WTC11 (cell line): ENCODE data around the gene TMEM165. TPM values are rescaled to one million over a fixed set of nuclear protein-coding genes. Genes with fewer than 3 reads are reported as not detected.

Source experiments
- CREB1 ChIP-seq: sonication (generic); formaldehyde crosslinking; IDR thresholded peaks from 2 replicates; pipeline ENCODE4 v1.8.0; 2023; ENCODE audit warnings: mild to moderate bottlenecking, missing genetic modification reagents
- GRHL2 ChIP-seq: fragments of 250-450 bp; sonication (Bioruptor Pico); IDR thresholded peaks from 2 replicates; pipeline ENCODE4 v1.8.0; 2022; ENCODE audit warnings: mild to moderate bottlenecking, moderate library complexity; ENCODE audit not compliant: insufficient replicate concordance, severe bottlenecking
- GTF2I ChIP-seq: fragments of 250-450 bp; sonication (Bioruptor Pico); conservative IDR thresholded peaks from 2 replicates; pipeline ENCODE4 v1.4.0; 2021; ENCODE audit warnings: mild to moderate bottlenecking
- JUN ChIP-seq: sonication (generic); formaldehyde crosslinking; IDR thresholded peaks from 2 replicates; pipeline ENCODE4 v1.8.0; 2023; ENCODE audit warnings: mild to moderate bottlenecking, missing genetic modification reagents
- KAT7 ChIP-seq: sonication (generic); formaldehyde crosslinking; IDR thresholded peaks from 2 replicates; pipeline ENCODE4 v1.8.1; 2023; ENCODE audit warnings: missing genetic modification reagents, mild to moderate bottlenecking, borderline replicate concordance
- MXD4 ChIP-seq: fragments of 250-450 bp; sonication (Bioruptor Pico); IDR thresholded peaks from 2 replicates; pipeline ENCODE4 v1.8.0; 2021; ENCODE audit warnings: mild to moderate bottlenecking, moderate library complexity, borderline replicate concordance
- NR1H2 ChIP-seq: sonication (generic); formaldehyde crosslinking; IDR thresholded peaks from 2 replicates; pipeline ENCODE4 v1.9.0; 2021; ENCODE audit warnings: mild to moderate bottlenecking, moderate library complexity, missing genetic modification reagents
- PRRX2 ChIP-seq: fragments of 250-450 bp; sonication (Bioruptor Pico); IDR thresholded peaks from 2 replicates; pipeline ENCODE4 v1.8.0; 2021; ENCODE audit warnings: mild to moderate bottlenecking
- RELA ChIP-seq: sonication (generic); formaldehyde crosslinking; IDR thresholded peaks from 2 replicates; pipeline ENCODE4 v1.8.1; 2022; ENCODE audit warnings: missing genetic modification reagents, mild to moderate bottlenecking, borderline replicate concordance
- RORB ChIP-seq: fragments of 250-450 bp; sonication (Bioruptor Pico); IDR thresholded peaks from 2 replicates; pipeline ENCODE4 v1.9.0; 2021; ENCODE audit warnings: mild to moderate bottlenecking
- SMAD4 ChIP-seq: sonication (generic); formaldehyde crosslinking; IDR thresholded peaks from 2 replicates; pipeline ENCODE4 v1.8.0; 2022; ENCODE audit warnings: mild to moderate bottlenecking, missing genetic modification reagents
- SOX15 ChIP-seq: fragments of 250-450 bp; sonication (Bioruptor Pico); IDR thresholded peaks from 2 replicates; pipeline ENCODE4 v1.9.0; 2021; ENCODE audit warnings: mild to moderate bottlenecking
- TEAD1 ChIP-seq: sonication (generic); formaldehyde crosslinking; IDR thresholded peaks from 2 replicates; pipeline ENCODE4 v1.8.0; 2022; ENCODE audit warnings: mild to moderate bottlenecking, missing genetic modification reagents
- ZNF121 ChIP-seq: sonication (generic); formaldehyde crosslinking; IDR thresholded peaks from 2 replicates; pipeline ENCODE4 v1.8.0; 2023; ENCODE audit warnings: missing genetic modification reagents
- ZNF219 ChIP-seq: sonication (generic); formaldehyde crosslinking; IDR thresholded peaks from 2 replicates; pipeline ENCODE4 v1.8.0; 2023; ENCODE audit warnings: missing genetic modification reagents, mild to moderate bottlenecking, borderline replicate concordance
- ZNF232 ChIP-seq: sonication (generic); formaldehyde crosslinking; IDR thresholded peaks from 2 replicates; pipeline ENCODE4 v1.8.0; 2022; ENCODE audit warnings: mild to moderate bottlenecking, missing genetic modification reagents
- ZNF396 ChIP-seq: fragments of 250-450 bp; sonication (Bioruptor Pico); IDR thresholded peaks from 2 replicates; pipeline ENCODE4 v1.8.0; 2021; ENCODE audit warnings: mild to moderate bottlenecking, moderate library complexity, borderline replicate concordance
- ZNF416 ChIP-seq: fragments of 250-450 bp; sonication (Bioruptor Pico); IDR thresholded peaks from 2 replicates; pipeline ENCODE4 v1.9.0; 2021; ENCODE audit warnings: mild to moderate bottlenecking, inconsistent platforms
- total RNA-seq: library from RNA; stranded (reverse); gene quantifications from 3 replicates; pipeline ENCODE4 v1.2.3, GENCODE V29; 2021
- TF ChIP-seq, protein P1 (sequence below): fragments of 250-450 bp; sonication (Bioruptor Pico); IDR thresholded peaks from 2 replicates; pipeline ENCODE4 v2.1.2; 2022; ENCODE audit warnings: mild to moderate bottlenecking, moderate library complexity
- TF ChIP-seq, protein P2 (sequence below): sonication (generic); formaldehyde crosslinking; IDR thresholded peaks from 2 replicates; pipeline ENCODE4 v1.8.0; 2022; ENCODE audit warnings: missing genetic modification reagents
- TF ChIP-seq, protein P3 (sequence below): sonication (generic); formaldehyde crosslinking; IDR thresholded peaks from 2 replicates; pipeline ENCODE4 v1.8.1; 2023; ENCODE audit warnings: mild to moderate bottlenecking, missing genetic modification reagents, moderate library complexity
- TF ChIP-seq, protein P4 (sequence below): sonication (generic); formaldehyde crosslinking; IDR thresholded peaks from 2 replicates; pipeline ENCODE4 v1.8.0; 2022; ENCODE audit warnings: mild to moderate bottlenecking, missing genetic modification reagents
- TF ChIP-seq, protein P5 (sequence below): sonication (generic); formaldehyde crosslinking; IDR thresholded peaks from 2 replicates; pipeline ENCODE4 v1.8.1; 2022; ENCODE audit warnings: low read depth, missing genetic modification reagents, borderline replicate concordance
- TF ChIP-seq, protein P6 (sequence below): fragments of 250-450 bp; sonication (Bioruptor Pico); IDR thresholded peaks from 2 replicates; pipeline ENCODE4 v1.9.0; 2021; ENCODE audit warnings: mild to moderate bottlenecking
- TF ChIP-seq, protein P7 (sequence below): fragments of 250-450 bp; sonication (Bioruptor Pico); IDR thresholded peaks from 2 replicates; pipeline ENCODE4 v1.9.0; 2021; ENCODE audit warnings: mild to moderate bottlenecking
- TF ChIP-seq, protein P8 (sequence below): sonication (generic); formaldehyde crosslinking; IDR thresholded peaks from 2 replicates; pipeline ENCODE4 v1.8.1; 2022; ENCODE audit warnings: missing genetic modification reagents, borderline replicate concordance

Gene TMEM165
- total RNA-seq, 1 experiment from 2014 or later = 88.6 TPM

DNA sequence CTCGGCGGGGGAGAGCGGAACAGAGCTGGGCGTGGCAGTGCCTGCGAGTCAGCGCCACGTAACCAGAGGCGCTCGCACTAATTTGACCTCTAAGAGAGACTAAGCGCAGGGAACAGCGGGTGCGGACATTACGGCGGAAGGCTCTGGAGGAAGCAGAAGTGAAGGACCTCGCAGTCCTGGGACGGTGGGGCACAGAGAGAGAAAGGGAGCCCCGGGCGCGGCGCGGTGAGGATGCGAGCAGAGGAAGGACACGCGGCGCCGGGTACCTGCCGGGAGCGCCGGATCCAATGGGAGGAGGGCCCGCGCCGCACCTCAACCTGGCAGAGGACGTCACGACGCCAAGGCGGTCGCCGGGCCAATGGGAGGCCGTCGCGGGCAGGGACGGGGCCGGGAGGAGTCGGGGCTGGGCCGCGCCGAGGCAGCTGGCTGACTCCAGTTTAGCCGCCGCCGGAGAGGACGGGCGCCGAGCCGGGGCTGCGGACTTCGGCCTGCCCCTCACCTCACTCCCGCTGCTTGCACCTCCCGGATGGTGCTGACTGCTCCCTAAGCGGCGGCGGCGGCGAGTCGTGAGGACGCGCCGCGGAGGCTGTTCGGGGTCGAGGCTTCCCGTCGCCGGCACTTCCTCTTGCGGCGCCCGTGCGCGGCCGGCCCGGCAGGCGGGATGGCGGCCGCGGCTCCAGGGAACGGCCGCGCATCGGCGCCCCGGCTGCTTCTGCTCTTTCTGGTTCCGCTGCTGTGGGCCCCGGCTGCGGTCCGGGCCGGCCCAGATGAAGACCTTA lies at the start of gene TMEM165 (continued):
- TF ChIP-seq RORB (CRISPR knock-in tag) = no peak
- TF ChIP-seq, protein P1, sequence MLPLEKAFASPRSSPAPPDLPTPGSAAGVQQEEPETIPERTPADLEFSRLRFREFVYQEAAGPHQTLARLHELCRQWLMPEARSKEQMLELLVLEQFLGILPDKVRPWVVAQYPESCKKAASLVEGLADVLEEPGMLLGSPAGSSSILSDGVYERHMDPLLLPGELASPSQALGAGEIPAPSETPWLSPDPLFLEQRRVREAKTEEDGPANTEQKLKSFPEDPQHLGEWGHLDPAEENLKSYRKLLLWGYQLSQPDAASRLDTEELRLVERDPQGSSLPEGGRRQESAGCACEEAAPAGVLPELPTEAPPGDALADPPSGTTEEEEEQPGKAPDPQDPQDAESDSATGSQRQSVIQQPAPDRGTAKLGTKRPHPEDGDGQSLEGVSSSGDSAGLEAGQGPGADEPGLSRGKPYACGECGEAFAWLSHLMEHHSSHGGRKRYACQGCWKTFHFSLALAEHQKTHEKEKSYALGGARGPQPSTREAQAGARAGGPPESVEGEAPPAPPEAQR (CRISPR knock-in tag) = no peak
- TF ChIP-seq JUN = 0 out of 2 replicates have a peak, but pooled peaks have one; percentile 46
- TF ChIP-seq, protein P2, sequence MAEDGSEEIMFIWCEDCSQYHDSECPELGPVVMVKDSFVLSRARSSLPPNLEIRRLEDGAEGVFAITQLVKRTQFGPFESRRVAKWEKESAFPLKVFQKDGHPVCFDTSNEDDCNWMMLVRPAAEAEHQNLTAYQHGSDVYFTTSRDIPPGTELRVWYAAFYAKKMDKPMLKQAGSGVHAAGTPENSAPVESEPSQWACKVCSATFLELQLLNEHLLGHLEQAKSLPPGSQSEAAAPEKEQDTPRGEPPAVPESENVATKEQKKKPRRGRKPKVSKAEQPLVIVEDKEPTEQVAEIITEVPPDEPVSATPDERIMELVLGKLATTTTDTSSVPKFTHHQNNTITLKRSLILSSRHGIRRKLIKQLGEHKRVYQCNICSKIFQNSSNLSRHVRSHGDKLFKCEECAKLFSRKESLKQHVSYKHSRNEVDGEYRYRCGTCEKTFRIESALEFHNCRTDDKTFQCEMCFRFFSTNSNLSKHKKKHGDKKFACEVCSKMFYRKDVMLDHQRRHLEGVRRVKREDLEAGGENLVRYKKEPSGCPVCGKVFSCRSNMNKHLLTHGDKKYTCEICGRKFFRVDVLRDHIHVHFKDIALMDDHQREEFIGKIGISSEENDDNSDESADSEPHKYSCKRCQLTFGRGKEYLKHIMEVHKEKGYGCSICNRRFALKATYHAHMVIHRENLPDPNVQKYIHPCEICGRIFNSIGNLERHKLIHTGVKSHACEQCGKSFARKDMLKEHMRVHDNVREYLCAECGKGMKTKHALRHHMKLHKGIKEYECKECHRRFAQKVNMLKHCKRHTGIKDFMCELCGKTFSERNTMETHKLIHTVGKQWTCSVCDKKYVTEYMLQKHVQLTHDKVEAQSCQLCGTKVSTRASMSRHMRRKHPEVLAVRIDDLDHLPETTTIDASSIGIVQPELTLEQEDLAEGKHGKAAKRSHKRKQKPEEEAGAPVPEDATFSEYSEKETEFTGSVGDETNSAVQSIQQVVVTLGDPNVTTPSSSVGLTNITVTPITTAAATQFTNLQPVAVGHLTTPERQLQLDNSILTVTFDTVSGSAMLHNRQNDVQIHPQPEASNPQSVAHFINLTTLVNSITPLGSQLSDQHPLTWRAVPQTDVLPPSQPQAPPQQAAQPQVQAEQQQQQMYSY = no peak
- TF ChIP-seq, protein P3, sequence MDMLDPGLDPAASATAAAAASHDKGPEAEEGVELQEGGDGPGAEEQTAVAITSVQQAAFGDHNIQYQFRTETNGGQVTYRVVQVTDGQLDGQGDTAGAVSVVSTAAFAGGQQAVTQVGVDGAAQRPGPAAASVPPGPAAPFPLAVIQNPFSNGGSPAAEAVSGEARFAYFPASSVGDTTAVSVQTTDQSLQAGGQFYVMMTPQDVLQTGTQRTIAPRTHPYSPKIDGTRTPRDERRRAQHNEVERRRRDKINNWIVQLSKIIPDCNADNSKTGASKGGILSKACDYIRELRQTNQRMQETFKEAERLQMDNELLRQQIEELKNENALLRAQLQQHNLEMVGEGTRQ (CRISPR knock-in tag) = no peak
- no peak for TF ChIP-seq ZNF219 (CRISPR knock-in tag)
- TF ChIP-seq GRHL2 (CRISPR knock-in tag) = no peak
- no peak for TF ChIP-seq SOX15 (CRISPR knock-in tag)
- TF ChIP-seq GTF2I (CRISPR knock-in tag) = no peak
- TF ChIP-seq, protein P4, sequence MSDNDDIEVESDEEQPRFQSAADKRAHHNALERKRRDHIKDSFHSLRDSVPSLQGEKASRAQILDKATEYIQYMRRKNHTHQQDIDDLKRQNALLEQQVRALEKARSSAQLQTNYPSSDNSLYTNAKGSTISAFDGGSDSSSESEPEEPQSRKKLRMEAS (CRISPR knock-in tag) = peak; percentile 92
- no peak for TF ChIP-seq PRRX2 (CRISPR knock-in tag)
- TF ChIP-seq, protein P5, sequence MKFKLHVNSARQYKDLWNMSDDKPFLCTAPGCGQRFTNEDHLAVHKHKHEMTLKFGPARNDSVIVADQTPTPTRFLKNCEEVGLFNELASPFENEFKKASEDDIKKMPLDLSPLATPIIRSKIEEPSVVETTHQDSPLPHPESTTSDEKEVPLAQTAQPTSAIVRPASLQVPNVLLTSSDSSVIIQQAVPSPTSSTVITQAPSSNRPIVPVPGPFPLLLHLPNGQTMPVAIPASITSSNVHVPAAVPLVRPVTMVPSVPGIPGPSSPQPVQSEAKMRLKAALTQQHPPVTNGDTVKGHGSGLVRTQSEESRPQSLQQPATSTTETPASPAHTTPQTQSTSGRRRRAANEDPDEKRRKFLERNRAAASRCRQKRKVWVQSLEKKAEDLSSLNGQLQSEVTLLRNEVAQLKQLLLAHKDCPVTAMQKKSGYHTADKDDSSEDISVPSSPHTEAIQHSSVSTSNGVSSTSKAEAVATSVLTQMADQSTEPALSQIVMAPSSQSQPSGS = no peak
- TF ChIP-seq, protein P6, sequence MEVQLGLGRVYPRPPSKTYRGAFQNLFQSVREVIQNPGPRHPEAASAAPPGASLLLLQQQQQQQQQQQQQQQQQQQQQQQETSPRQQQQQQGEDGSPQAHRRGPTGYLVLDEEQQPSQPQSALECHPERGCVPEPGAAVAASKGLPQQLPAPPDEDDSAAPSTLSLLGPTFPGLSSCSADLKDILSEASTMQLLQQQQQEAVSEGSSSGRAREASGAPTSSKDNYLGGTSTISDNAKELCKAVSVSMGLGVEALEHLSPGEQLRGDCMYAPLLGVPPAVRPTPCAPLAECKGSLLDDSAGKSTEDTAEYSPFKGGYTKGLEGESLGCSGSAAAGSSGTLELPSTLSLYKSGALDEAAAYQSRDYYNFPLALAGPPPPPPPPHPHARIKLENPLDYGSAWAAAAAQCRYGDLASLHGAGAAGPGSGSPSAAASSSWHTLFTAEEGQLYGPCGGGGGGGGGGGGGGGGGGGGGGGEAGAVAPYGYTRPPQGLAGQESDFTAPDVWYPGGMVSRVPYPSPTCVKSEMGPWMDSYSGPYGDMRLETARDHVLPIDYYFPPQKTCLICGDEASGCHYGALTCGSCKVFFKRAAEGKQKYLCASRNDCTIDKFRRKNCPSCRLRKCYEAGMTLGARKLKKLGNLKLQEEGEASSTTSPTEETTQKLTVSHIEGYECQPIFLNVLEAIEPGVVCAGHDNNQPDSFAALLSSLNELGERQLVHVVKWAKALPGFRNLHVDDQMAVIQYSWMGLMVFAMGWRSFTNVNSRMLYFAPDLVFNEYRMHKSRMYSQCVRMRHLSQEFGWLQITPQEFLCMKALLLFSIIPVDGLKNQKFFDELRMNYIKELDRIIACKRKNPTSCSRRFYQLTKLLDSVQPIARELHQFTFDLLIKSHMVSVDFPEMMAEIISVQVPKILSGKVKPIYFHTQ (CRISPR knock-in tag) = no peak
- no peak for TF ChIP-seq ZNF416 (CRISPR knock-in tag)
- TF ChIP-seq, protein P7, sequence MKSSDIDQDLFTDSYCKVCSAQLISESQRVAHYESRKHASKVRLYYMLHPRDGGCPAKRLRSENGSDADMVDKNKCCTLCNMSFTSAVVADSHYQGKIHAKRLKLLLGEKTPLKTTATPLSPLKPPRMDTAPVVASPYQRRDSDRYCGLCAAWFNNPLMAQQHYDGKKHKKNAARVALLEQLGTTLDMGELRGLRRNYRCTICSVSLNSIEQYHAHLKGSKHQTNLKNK = no peak
- TF ChIP-seq ZNF232 (CRISPR knock-in tag) = peak; percentile 69; the same call in 1 of the 2 replicates
- TF ChIP-seq CREB1 (CRISPR knock-in tag) = peak; percentile 40; the same call in 1 of the 2 replicates
- TF ChIP-seq NR1H2 (CRISPR knock-in tag) = no peak
- TF ChIP-seq ZNF396 = no peak
- no peak for TF ChIP-seq RELA (CRISPR knock-in tag)
- peak; percentile 55; the same call in 1 of the 2 replicates for TF ChIP-seq TEAD1 (CRISPR knock-in tag)
- no peak for TF ChIP-seq MXD4 (CRISPR knock-in tag)
- TF ChIP-seq, protein P8, sequence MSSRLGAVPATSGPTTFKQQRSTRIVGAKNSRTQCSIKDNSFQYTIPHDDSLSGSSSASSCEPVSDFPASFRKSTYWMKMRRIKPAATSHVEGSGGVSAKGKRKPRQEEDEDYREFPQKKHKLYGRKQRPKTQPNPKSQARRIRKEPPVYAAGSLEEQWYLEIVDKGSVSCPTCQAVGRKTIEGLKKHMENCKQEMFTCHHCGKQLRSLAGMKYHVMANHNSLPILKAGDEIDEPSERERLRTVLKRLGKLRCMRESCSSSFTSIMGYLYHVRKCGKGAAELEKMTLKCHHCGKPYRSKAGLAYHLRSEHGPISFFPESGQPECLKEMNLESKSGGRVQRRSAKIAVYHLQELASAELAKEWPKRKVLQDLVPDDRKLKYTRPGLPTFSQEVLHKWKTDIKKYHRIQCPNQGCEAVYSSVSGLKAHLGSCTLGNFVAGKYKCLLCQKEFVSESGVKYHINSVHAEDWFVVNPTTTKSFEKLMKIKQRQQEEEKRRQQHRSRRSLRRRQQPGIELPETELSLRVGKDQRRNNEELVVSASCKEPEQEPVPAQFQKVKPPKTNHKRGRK = 0 out of 2 replicates have a peak, but pooled peaks have one; percentile 10
- TF ChIP-seq SMAD4 (CRISPR knock-in tag) = no peak
- no peak for TF ChIP-seq ZNF121 (CRISPR knock-in tag)
- no peak for TF ChIP-seq KAT7
